Activated naive CD8-positive, alpha-beta T cell treated with anti-CD3 and anti-CD28 coated beads for 36 hours (primary cell): ENCODE measurements around the gene CTXN1. TPM values are rescaled to one million over a fixed set of nuclear protein-coding genes. Genes with fewer than 3 reads are reported as not detected.
"Not testable (repeated sequence)": the region's sequence is repeated elsewhere in the genome, so short reads cannot be mapped to it uniquely, and the experiment has no call there.

Experiments used
- DNase-seq: peaks from one replicate; pipeline ENCODE4 v3.0.0; 2021
- H3K27ac Mint-ChIP-seq: one replicate; pipeline ENCODE4 v1.8.0; 2022; ENCODE audit warnings: mild to moderate bottlenecking, moderate library complexity, mixed read lengths
- H3K27me3 Mint-ChIP-seq: one replicate; pipeline ENCODE4 v1.8.0; 2022; ENCODE audit warnings: mild to moderate bottlenecking, mixed read lengths
- H3K36me3 Mint-ChIP-seq: one replicate; pipeline ENCODE4 v1.8.0; 2021; ENCODE audit warnings: mild to moderate bottlenecking, mixed read lengths
- H3K4me1 Mint-ChIP-seq: one replicate; pipeline ENCODE4 v1.8.0; 2021; ENCODE audit warnings: mixed read lengths
- H3K4me3 Mint-ChIP-seq: one replicate; pipeline ENCODE4 v1.8.0; 2022; ENCODE audit warnings: mild to moderate bottlenecking, moderate library complexity, mixed read lengths
- H3K9me3 Mint-ChIP-seq: one replicate; pipeline ENCODE4 v1.8.0; 2022; ENCODE audit warnings: mixed read lengths
- total RNA-seq, 2 experiments: library from RNA; stranded (reverse); gene quantifications; one replicate each; pipeline ENCODE4 v1.2.3, GENCODE V29; 2021

The CTXN1 gene
- total RNA-seq, 2 experiments from 2014 or later: 0.44 to 0.52 TPM

GRCh38 chr19:7923295-7924191, 2.4 kb downstream of the CTXN1 start:
- no peak overlapping the region for H3K4me3 Mint-ChIP-seq
- DNase-seq: no peak
- peaks cover 7% of the 10 kb centered on the region for H3K36me3 Mint-ChIP-seq
- H3K27ac Mint-ChIP-seq: no peak overlapping the region
- peaks cover 23% of the 10 kb centered on the region for H3K4me1 Mint-ChIP-seq
- peaks cover 16% of the 10 kb centered on the region for H3K27me3 Mint-ChIP-seq
- no peaks in the 10 kb centered on the region for H3K9me3 Mint-ChIP-seq

- H3K9me3 Mint-ChIP-seq: no peaks in the 10 kb centered on the region
- no peak overlapping the region for H3K4me3 Mint-ChIP-seq
- peaks cover 7% of the 10 kb centered on the region for H3K36me3 Mint-ChIP-seq
- no peak overlapping the region for H3K27ac Mint-ChIP-seq
- no peak for DNase-seq
- peaks cover 25% of the 10 kb centered on the region for H3K4me1 Mint-ChIP-seq
- H3K27me3 Mint-ChIP-seq: peaks cover 24% of the 10 kb centered on the region
Measured at GRCh38 chr19:7922836-7923195, 3.1 kb downstream of the CTXN1 start.

GRCh38 chr19:7921967-7922835, 3.7 kb downstream of the CTXN1 start:
- H3K27me3 Mint-ChIP-seq: peaks cover 27% of the 10 kb centered on the region
- H3K36me3 Mint-ChIP-seq: peaks cover 7% of the 10 kb centered on the region
- peak overlapping the region; percentile 34 for H3K4me3 Mint-ChIP-seq
- no peaks in the 10 kb centered on the region for H3K9me3 Mint-ChIP-seq
- peaks cover 25% of the 10 kb centered on the region for H3K4me1 Mint-ChIP-seq
- no peak for DNase-seq
- H3K27ac Mint-ChIP-seq: no peak overlapping the region

- peak overlapping the region; percentile 82 for H3K27ac Mint-ChIP-seq
- H3K4me3 Mint-ChIP-seq: peak overlapping the region; percentile 76
- peaks cover 26% of the 10 kb centered on the region for H3K4me1 Mint-ChIP-seq
- no peak for DNase-seq
- peaks cover 32% of the 10 kb centered on the region for H3K27me3 Mint-ChIP-seq
- no peaks in the 10 kb centered on the region for H3K9me3 Mint-ChIP-seq
- peaks cover 6% of the 10 kb centered on the region for H3K36me3 Mint-ChIP-seq
Measured at GRCh38 chr19:7921302-7921966, 4.5 kb downstream of the CTXN1 start.

GRCh38 chr19:7920519-7921301, 5.2 kb downstream of the CTXN1 start:
- peak overlapping the region; percentile 76 for H3K4me3 Mint-ChIP-seq
- peaks cover 23% of the 10 kb centered on the region for H3K4me1 Mint-ChIP-seq
- H3K27me3 Mint-ChIP-seq: peaks cover 35% of the 10 kb centered on the region
- peak; percentile 94 for DNase-seq
- H3K9me3 Mint-ChIP-seq: no peaks in the 10 kb centered on the region
- H3K36me3 Mint-ChIP-seq: peaks cover 3% of the 10 kb centered on the region
- peak overlapping the region; percentile 82 for H3K27ac Mint-ChIP-seq

- H3K4me1 Mint-ChIP-seq: peaks cover 26% of the 10 kb centered on the region
- H3K27ac Mint-ChIP-seq: peak within 1 kb of the TSS; percentile 82
- no peaks in the 10 kb centered on the region for H3K9me3 Mint-ChIP-seq
- peak; percentile 97 for DNase-seq
- H3K4me3 Mint-ChIP-seq: peak within 1 kb of the TSS; percentile 76
- H3K27me3 Mint-ChIP-seq: peaks cover 44% of the 10 kb centered on the region
- H3K36me3 Mint-ChIP-seq: peaks cover 3% of the 10 kb centered on the region
Measured at GRCh38 chr19:7919610-7920518, 6.1 kb downstream of the CTXN1 start, which contains the start of gene SNAPC2. TSS of gene SNAPC2 (plus strand) at chr19:7920338. CDS start at chr19:7920367, 29 bp downstream.

GRCh38 chr19:7918615-7919421, 7.1 kb downstream of the CTXN1 start:
- no peak for DNase-seq
- Mint-ChIP-seq H3K27me3 (peaks cover 51% of the 10 kb centered on the region), H3K36me3 (peaks cover 3% of the 10 kb centered on the region), H3K9me3 (no peaks in the 10 kb centered on the region), H3K27ac (no peak overlapping the region), H3K4me3 (peak overlapping the region; percentile 76), H3K4me1 (peaks cover 26% of the 10 kb centered on the region)

GRCh38 chr19:7918062-7918614, 7.8 kb downstream of the CTXN1 start:
- H3K27ac Mint-ChIP-seq, H3K9me3 Mint-ChIP-seq, DNase-seq, H3K36me3 Mint-ChIP-seq: not testable (repeated sequence)
- Mint-ChIP-seq H3K4me3 (peak overlapping the region; percentile 55), H3K4me1 (peaks cover 26% of the 10 kb centered on the region), H3K27me3 (peaks cover 51% of the 10 kb centered on the region)

GRCh38 chr19:7917267-7918061, 8.5 kb downstream of the CTXN1 start:
- H3K4me1 Mint-ChIP-seq: peaks cover 26% of the 10 kb centered on the region
- peak overlapping the region; percentile 73 for H3K4me3 Mint-ChIP-seq
- no peaks in the 10 kb centered on the region for H3K9me3 Mint-ChIP-seq
- no peak overlapping the region for H3K27ac Mint-ChIP-seq
- H3K27me3 Mint-ChIP-seq: peaks cover 51% of the 10 kb centered on the region
- peak; percentile 69 for DNase-seq
- peaks cover 9% of the 10 kb centered on the region for H3K36me3 Mint-ChIP-seq

- H3K9me3 Mint-ChIP-seq: no peaks in the 10 kb centered on the region
- peak overlapping the region; percentile 73 for H3K4me3 Mint-ChIP-seq
- H3K27ac Mint-ChIP-seq: peak overlapping the region; percentile 38
- H3K27me3 Mint-ChIP-seq: peaks cover 51% of the 10 kb centered on the region
- peaks cover 21% of the 10 kb centered on the region for H3K4me1 Mint-ChIP-seq
- no peak for DNase-seq
- H3K36me3 Mint-ChIP-seq: peaks cover 9% of the 10 kb centered on the region
Measured at GRCh38 chr19:7916955-7917266, 9.0 kb downstream of the CTXN1 start.

- H3K4me1 Mint-ChIP-seq: peaks cover 19% of the 10 kb centered on the region
- peak overlapping the region; percentile 57 for H3K4me3 Mint-ChIP-seq
- peaks cover 11% of the 10 kb centered on the region for H3K36me3 Mint-ChIP-seq
- peaks cover 51% of the 10 kb centered on the region for H3K27me3 Mint-ChIP-seq
- no peak overlapping the region for H3K27ac Mint-ChIP-seq
- DNase-seq: peak; percentile 76
- H3K9me3 Mint-ChIP-seq: no peaks in the 10 kb centered on the region
Measured at GRCh38 chr19:7916103-7916954, 9.6 kb downstream of the CTXN1 start.
